Stimulated activated memory B cell treated with anti-CD40 and anti-IgM and Interleukin-4, amounts not matched to agents 10 μg/mL and 1 μg/mL and 100 μg/mL, for 72 hours (primary cell): ENCODE measurements around the gene C11orf98.
A peak's percentile ranks its signal among the peaks of the same experiment; 100 is the strongest.

Experiments used
- ATAC-seq: fragments of 150-1000 bp; cut with Tn5 transposase; 2 replicates; pipeline ENCODE4 v1.10.0; 2021
- H3K27ac Mint-ChIP-seq: one replicate; pipeline ENCODE4 v1.8.0; 2022; ENCODE audit warnings: mild to moderate bottlenecking, mixed read lengths
- H3K27me3 Mint-ChIP-seq: one replicate; pipeline ENCODE4 v1.8.0; 2022; ENCODE audit warnings: mixed read lengths
- H3K36me3 Mint-ChIP-seq: one replicate; pipeline ENCODE4 v1.8.0; 2022; ENCODE audit warnings: mixed read lengths
- H3K4me1 Mint-ChIP-seq: one replicate; pipeline ENCODE4 v1.8.0; 2022; ENCODE audit warnings: mixed read lengths
- H3K4me3 Mint-ChIP-seq: one replicate; pipeline ENCODE4 v1.8.0; 2022; ENCODE audit warnings: mild to moderate bottlenecking, moderate library complexity, mixed read lengths
- H3K9me3 Mint-ChIP-seq: one replicate; pipeline ENCODE4 v1.8.0; 2022; ENCODE audit warnings: mixed read lengths

Gene C11orf98

GRCh38 chr11:62614275-62614674 lies 50.7 kb downstream of the C11orf98 start:
- H3K9me3 Mint-ChIP-seq, result no peaks in the 10 kb centered on the region
- peaks cover 25% of the 10 kb centered on the region for H3K36me3 Mint-ChIP-seq
- H3K27me3 Mint-ChIP-seq, result no peaks in the 10 kb centered on the region
- peaks cover 23% of the 10 kb centered on the region for H3K4me1 Mint-ChIP-seq
- no peak for ATAC-seq
- H3K27ac Mint-ChIP-seq, result peak overlapping the region; percentile 94
- H3K4me3 Mint-ChIP-seq, result no peak overlapping the region

GRCh38 chr11:62613291-62613778 lies 51.7 kb downstream of the C11orf98 start:
- Mint-ChIP-seq H3K36me3 (peaks cover 33% of the 10 kb centered on the region), H3K27me3 (no peaks in the 10 kb centered on the region), H3K9me3 (no peaks in the 10 kb centered on the region), H3K4me1 (peaks cover 31% of the 10 kb centered on the region), H3K4me3 (peak overlapping the region; percentile 66), H3K27ac (peak overlapping the region; percentile 94)
- ATAC-seq, result no peak
